Measurements from ENCODE around the gene CHST7.
A peak's percentile ranks its signal among the peaks of the same experiment; 100 is the strongest.

CHST7 gene

GRCh38 chrX:46573892-46574773, 568 bp downstream of the CHST7 start:
- DNase-seq: peak; percentile 61

- peak; percentile 49 for DNase-seq
Observed at GRCh38 chrX:46574774-46575381, 1.3 kb downstream of the CHST7 start.

GRCh38 chrX:46575586-46575985, 2.0 kb downstream of the CHST7 start:
- no peak for DNase-seq

- DNase-seq: no peak
Observed at GRCh38 chrX:46575991-46576392, 2.4 kb downstream of the CHST7 start.

GRCh38 chrX:46576458-46576857, 2.9 kb downstream of the CHST7 start:
- DNase-seq: no peak

GRCh38 chrX:46577221-46578005, 3.8 kb downstream of the CHST7 start:
- DNase-seq: no peak

- no peak for DNase-seq
Observed at GRCh38 chrX:46579250-46579649, 5.7 kb downstream of the CHST7 start.

GRCh38 chrX:46580613-46581012, 7.0 kb downstream of the CHST7 start:
- DNase-seq: no peak

GRCh38 chrX:46582325-46582724, 8.8 kb downstream of the CHST7 start:
- DNase-seq: no peak

- no peak for DNase-seq
Observed at GRCh38 chrX:46582966-46583365, 9.4 kb downstream of the CHST7 start.

- no peak for DNase-seq
Observed at GRCh38 chrX:46584736-46585135, 11.2 kb downstream of the CHST7 start.

GRCh38 chrX:46587158-46587557, 13.6 kb downstream of the CHST7 start:
- peak; percentile 64 for DNase-seq

GRCh38 chrX:46587753-46588171, 14.2 kb downstream of the CHST7 start:
- no peak for DNase-seq

- DNase-seq: peak; percentile 58
Observed at GRCh38 chrX:46588263-46588662, 14.7 kb downstream of the CHST7 start.

- DNase-seq: no peak
Observed at GRCh38 chrX:46589977-46590723, 16.6 kb downstream of the CHST7 start.

GRCh38 chrX:46595084-46595483, 21.5 kb downstream of the CHST7 start:
- no peak for DNase-seq

GRCh38 chrX:46597208-46597607, 23.6 kb downstream of the CHST7 start:
- no peak for DNase-seq

- DNase-seq: no peak
Observed at GRCh38 chrX:46597771-46598170, 24.2 kb downstream of the CHST7 start.

GRCh38 chrX:46599051-46599560, 25.5 kb downstream of the CHST7 start:
- no peak for DNase-seq

- DNase-seq: no peak
Observed at GRCh38 chrX:46601283-46601682, 27.7 kb downstream of the CHST7 start.

- DNase-seq: no peak
Observed at GRCh38 chrX:46602468-46603102, 29.0 kb downstream of the CHST7 start.

GRCh38 chrX:46607916-46608315, 34.4 kb downstream of the CHST7 start:
- DNase-seq: no peak

All from activated CD4-positive, alpha-beta T cell treated with anti-CD3 and anti-CD28 coated beads, Interleukin-2, Interleukin-6, amounts not matched to agents 100 ng/mL and 50 ng/mL, durations not matched to agents 16 hours and 8 hours (primary cell).